ENCODE measurements around the gene BACE2.

Gene BACE2

GRCh38 chr21:41328660-41329607, 161.0 kb downstream of the BACE2 start:
- H3K4me3 ChIP-seq (ENCODE audit: low read depth, low read length) = no peak overlapping the region
- DNase-seq (ENCODE audit: low read depth) = no peak
